NCI-H1694 treated with DMSO at 0.1 percent for 48 hours (cell line): ENCODE measurements around the gene RBMS1.

Experiments
- DNase-seq: peaks from one replicate; lab custom pipeline; 2025; lab: John Stamatoyannopoulos, UW

RBMS1 gene

GRCh38 chr2:160300203-160300602, 193.4 kb downstream of the RBMS1 start:
- DNase-seq: no peak

DNA sequence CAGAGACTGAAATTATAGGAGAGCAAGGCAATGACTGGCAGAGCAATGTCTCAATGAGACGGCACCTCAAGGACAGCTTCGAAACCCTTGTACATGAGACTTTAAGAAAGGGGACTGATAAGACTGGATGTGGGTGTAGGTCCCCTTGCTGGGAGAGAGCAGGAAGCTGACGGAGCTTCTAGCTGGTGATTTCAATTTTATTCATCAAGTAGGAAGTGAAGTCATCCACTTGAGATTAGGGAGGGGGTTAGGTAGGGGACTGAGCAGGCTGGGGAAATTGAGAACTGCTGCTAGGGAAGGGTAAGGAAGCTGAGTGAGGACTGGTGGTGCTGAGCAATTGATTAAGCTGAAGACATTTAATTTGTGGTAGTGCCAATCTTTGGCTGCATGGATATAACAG, 194.1 kb downstream of the RBMS1 start:
- no peak for DNase-seq

DNA sequence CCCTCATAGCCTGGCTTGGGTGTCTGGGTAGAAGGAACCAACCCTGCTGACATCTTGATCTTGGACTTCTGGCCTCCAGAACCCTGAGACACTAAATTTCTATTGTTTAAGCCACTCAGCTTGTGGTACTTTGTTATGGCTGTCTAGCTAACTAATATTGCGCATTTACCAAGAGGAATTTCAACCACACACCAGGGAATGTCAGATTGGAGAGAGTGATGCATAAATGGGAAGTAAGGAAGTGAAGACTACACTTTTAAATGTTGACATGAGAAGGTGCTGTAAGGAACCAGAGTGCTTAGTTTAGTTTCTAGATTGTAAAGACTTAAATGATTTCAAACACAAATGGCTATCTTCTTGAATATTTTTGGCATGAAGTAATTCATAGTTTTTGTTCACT, 194.6 kb downstream of the RBMS1 start:
- DNase-seq: no peak

DNA sequence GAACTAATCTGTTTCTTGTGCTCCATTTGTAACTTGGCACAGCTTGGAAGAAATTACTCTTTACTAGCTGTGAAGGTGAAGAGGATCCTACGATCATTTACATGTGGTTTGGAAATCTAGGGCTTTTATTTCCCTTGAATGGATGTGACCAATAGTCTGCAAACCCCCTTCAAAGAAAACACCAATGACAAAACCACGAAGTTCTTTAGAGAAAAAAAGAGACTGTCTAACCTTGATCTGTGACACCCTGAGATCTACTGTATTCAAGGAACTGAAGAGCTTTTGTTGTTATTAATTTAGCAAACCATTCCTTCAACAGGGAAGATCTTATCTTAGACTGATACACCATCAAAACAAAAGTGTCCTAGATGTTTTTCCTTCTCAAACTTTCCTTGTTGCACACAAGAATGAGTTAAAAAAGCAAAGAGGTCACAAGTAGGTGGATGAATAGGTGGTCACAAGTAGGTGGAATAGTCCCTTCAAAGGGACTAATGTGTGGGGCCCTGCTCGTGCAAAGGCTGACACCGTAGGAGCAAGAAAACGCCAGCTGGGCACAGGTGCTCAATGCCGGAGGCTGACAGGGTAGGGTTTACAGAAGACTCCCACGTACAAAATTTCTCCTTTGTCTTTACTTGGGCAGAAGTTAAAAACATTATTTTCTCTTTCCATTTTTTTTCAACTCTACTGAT, 197.9 kb downstream of the RBMS1 start:
- no peak for DNase-seq

DNA sequence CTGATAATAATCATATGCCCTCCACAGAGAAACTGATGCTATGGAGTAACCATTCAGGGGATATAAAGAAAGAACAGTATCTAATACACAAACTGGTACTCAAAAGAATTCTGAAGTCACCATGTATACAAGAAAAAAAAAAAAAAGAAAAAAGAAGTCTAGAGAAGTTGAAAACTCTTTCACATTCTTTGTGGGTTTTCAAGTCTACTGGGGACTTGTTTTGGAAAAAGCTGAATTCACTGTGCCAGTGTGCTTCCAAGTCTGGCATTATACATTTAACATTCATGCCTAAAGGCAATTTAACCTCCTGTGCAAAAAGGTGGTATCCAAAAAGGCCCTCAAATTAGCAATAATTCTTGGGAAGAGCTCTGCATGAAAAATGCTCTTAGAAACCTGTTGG, 198.7 kb downstream of the RBMS1 start:
- DNase-seq: no peak

DNA sequence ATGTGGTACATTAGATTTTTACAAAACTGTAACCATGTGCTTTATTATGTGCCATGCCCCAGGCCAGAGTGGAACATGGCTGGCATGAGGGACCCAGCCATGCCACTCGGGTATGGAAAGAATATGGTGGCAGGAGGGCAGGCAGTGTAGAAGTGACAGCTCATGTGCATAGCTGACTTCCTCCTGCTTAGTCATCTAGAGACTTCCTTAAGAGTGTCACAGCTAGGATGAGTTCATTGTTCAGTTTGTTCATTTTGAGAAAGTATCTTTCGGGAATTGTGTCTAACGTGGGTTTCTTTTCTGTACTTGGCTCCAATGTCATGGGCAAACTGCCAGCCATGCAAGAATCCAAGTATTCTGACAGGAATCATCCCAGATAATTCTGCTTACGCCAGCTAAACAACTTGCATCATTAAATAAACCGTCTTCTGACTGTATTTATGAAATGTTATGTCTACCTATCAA, 199.2 kb downstream of the RBMS1 start:
- no peak for DNase-seq

- DNase-seq: no peak
Observed at GRCh38 chr2:160293391-160294091, 200.1 kb downstream of the RBMS1 start.

DNA sequence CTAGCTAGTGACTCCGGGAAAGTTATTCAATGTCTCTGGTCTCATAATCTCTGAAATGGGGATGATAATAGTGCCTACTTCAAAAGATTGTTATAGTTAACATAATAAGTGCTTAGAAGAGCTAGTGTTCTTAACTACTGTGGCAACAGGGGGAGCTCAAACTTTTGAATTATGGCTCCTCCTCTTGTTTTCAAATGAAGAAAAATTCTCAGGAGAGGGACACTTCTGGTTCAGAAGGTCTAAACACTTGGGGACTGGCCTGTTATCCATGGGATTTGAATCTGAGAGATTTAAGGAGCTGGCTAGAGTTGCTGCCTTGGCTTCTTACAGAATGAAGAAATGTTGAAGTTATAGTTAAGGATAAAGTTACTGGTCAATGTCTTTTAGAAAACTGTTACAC, 201.4 kb downstream of the RBMS1 start:
- DNase-seq: no peak

GRCh38 chr2:160291382-160291781, 202.2 kb downstream of the RBMS1 start:
- no peak for DNase-seq

GRCh38 chr2:160290598-160290997, 203.0 kb downstream of the RBMS1 start:
- no peak for DNase-seq

GRCh38 chr2:160289831-160290230, 203.8 kb downstream of the RBMS1 start:
- no peak for DNase-seq

GRCh38 chr2:160289126-160289525, 204.5 kb downstream of the RBMS1 start:
- DNase-seq: no peak

- no peak for DNase-seq
Observed at GRCh38 chr2:160288324-160288723, 205.3 kb downstream of the RBMS1 start.

- DNase-seq: no peak
Observed at GRCh38 chr2:160287476-160287875, 206.1 kb downstream of the RBMS1 start.

GRCh38 chr2:160286551-160286950, 207.1 kb downstream of the RBMS1 start:
- no peak for DNase-seq

DNA sequence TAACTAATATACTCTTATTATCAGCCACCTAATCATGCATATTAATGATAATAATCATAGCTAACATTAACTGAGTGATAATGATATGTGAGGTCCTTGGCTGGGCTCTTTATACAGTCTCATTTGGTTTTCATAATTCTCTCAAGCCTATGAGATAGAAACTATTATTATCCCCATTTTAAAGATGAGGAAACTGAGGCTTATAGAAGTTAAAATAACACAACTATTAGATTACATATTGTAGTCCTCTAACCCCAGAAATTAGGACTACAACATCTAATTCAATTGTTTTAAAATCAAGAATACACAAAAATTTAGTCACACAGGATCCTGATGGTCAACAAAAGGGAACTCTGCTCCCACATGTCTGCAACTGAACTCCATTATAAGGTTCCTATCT, 209.9 kb downstream of the RBMS1 start:
- no peak for DNase-seq

DNA sequence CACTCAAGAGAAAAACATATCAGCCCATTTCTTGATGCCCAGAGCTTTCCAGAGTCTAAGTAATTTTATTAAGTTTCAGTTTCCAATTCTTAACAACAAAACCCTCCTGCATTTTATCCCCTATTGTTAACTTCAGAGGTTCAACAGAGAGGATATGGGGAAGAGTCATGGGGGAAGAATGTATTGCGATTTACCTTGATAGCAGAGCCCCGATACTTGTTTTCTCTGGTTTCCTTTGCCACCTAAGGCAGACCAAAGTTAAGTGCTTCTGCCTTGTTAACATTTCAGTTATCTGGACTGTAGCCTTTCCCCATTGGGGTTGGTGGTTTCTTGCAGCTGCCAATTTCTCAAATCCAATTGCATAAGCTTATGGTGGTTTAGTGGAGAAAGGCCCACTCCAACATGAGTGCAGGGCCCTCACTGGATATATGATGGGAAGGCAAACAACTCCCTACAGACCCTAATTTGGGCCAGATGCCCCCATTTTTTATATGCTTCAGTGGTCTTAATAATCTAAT, 211.5 kb downstream of the RBMS1 start:
- DNase-seq: no peak

- DNase-seq: no peak
Observed at GRCh38 chr2:160281213-160281612, 212.4 kb downstream of the RBMS1 start.

GRCh38 chr2:160279813-160280465, 213.7 kb downstream of the RBMS1 start:
- DNase-seq: no peak

DNA sequence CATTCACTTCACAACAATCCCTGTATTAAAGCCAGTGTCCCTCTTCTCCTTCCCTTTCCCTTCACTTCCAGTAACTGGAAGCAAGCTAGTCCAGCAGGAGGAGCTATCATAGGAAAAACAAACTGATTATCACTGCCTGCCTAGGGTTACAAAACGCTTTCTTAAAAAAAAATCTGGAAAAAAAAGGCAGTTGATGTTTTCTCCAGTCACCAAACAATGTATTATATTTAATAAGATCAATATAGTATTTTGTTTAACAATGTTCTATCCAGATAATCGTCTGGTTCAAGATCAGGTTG, 214.8 kb downstream of the RBMS1 start:
- no peak for DNase-seq

DNA sequence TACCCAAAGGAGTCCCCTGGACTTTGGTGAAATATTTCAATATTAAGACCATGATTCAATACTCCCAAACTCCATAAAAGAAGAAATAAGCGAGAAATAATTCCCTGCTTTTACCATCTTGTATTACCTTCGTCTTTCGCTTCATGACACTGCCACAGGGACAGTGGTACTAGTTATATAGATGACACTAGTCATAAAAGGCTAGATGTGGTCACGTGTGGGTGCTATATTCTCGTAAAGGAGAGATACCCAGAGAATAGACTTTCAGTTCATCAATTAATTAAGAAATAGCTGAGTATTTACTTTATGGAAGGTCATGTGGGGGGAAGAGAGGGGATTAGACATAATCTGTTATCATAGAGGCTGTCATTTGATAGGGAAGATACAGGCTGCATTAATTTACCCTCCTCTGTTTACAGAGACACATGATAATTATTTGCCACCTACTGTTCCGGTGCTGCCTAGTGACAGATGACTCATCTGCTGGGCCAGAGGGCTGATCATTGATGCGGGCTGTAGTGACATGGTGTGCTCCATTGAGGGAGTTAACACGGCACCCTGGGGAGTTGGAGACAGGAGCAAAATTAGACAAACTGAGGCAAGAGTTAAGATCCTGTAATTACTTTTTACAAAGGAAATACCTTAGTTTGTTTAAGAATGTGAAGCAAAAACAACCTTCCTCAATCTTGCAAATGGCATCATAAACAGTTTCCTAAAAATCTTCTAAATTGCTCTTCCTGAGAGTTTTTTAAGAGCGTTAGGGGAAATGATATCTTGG, 215.3 kb downstream of the RBMS1 start:
- no peak for DNase-seq

DNA sequence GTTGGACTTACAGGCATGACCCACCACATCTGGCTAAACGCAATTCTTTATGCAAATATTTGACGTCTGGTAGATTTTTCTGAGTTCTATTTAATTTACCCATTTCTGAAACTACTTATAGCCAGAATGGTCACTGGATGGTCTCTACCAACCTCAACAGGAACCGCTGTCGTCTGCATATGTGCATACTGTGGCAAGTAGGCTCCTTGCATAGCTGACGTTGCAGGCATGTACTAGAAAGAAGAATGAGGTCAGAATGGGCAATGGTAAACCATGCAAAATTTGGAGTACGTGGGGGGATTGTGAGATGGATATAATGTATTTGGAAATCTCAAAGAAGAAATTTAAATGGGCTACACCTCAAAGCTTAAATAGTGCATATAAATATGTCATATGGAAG, 216.5 kb downstream of the RBMS1 start:
- DNase-seq: no peak
